ENCODE data around the gene GPATCH11.

Gene GPATCH11

GRCh38 chr2:37110306-37111212 lies 26.2 kb downstream of the GPATCH11 start:
- no peak for DNase-seq

- no peak for DNase-seq
Measured at GRCh38 chr2:37111958-37112357, 27.6 kb downstream of the GPATCH11 start.

GRCh38 chr2:37117566-37117965 lies 33.2 kb downstream of the GPATCH11 start:
- DNase-seq, result no peak

GRCh38 chr2:37119157-37119556 lies 34.8 kb downstream of the GPATCH11 start:
- no peak for DNase-seq

DNA sequence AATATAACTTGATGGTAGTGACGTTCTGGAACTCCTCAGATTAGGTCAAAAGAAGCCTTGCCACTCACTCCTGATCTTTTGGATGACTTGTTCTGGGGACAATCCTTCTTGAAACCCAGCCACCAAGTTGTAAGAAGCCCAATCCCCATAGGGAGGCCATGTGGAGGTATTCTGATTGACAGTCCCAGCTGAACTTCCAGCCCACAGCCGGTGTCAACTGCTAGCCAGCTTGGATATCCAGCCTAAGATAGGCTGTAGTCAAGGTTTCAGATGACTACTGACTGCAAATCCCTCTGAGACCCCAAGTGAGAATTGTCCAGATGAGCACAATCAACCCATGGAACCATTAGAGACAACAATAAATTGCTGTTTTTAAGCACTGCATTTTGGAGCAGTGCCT lies 41.1 kb downstream of the GPATCH11 start:
- DNase-seq, result no peak

DNA sequence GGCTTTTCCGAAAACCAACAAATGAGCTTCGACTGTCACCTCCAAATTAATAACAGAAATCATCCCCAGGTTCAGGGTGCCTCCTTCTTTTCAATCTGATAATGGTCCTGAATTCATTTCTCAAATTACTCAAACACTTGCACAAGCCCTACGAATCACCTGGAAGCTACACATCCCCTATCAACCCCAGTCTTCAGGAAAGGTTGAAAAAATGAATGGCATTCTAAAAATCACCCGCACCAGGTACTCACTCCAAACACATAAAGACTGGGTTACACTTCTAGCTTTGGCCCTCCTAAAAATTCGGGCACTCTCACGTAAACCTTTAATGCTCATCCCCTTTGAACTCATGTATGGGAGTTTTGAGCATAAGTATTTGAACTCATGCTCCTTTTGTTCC lies 48.6 kb downstream of the GPATCH11 start:
- DNase-seq, result no peak

DNA sequence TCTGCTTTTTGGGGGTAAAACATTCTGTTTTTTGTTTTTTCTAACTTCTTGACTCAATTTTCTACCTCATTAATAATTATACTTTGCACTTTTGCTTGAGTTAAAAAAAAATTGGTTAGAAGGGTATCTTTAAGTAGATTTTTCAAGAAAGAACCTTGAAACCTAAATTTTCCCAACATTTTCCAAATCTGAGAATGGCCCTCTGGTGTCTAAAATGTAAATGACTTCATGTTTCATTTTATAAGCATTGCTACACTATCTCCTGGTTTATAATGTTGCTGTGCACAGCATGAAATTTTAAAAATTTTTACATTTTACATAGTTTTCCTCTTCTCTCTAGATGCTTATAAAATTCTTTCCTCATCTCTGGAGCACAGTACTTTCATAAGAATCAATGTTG lies 58.2 kb downstream of the GPATCH11 start:
- no peak for DNase-seq

- no peak for DNase-seq
Measured at GRCh38 chr2:37143974-37144373, 59.7 kb downstream of the GPATCH11 start.

- no peak for DNase-seq
Measured at GRCh38 chr2:37146062-37146461, 61.7 kb downstream of the GPATCH11 start.

DNA sequence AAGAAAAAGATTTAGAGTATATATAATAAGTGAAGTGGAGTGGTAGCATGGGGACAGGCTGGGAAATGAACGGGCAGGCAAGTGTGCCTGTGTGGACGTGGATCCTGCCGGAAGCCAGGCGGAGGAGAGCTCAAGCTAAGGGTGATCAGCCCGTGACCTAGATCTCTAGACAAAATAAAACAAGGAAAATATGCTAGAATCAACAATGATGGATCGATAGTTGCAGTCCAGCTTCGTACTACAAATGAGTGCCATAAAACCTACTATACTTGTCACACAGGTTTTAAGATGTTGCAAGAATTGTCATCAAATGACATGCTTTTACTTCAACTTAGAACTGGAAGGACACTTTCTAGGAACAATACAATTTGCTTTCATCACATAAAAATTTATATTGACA lies 64.0 kb downstream of the GPATCH11 start:
- no peak for DNase-seq

Data from NCI-H82 (cell line).